Rectal smooth muscle tissue (tissue), 1 donor: ENCODE data around the gene EMCN.
"Not testable (repeated sequence)": the region's sequence is repeated elsewhere in the genome, so short reads cannot be mapped to it uniquely, and the experiment has no call there.

Experiments
- H3K27ac ChIP-seq: one replicate; pipeline ENCODE4 v1.7.0; 2013; ENCODE audit warnings: low read depth, low read length, inconsistent platforms
- H3K27me3 ChIP-seq: one replicate; pipeline ENCODE4 v1.7.0; 2013; ENCODE audit warnings: low read length; ENCODE audit not compliant: control insufficient read depth, insufficient read depth
- H3K36me3 ChIP-seq: one replicate; pipeline ENCODE4 v1.7.0; 2013; ENCODE audit warnings: low read length; ENCODE audit not compliant: control insufficient read depth, insufficient read depth
- H3K4me1 ChIP-seq: one replicate; pipeline ENCODE4 v1.7.0; 2013; ENCODE audit warnings: low read length; ENCODE audit not compliant: control insufficient read depth, insufficient read depth
- H3K4me3 ChIP-seq: one replicate; pipeline ENCODE4 v1.7.0; 2013; ENCODE audit warnings: low read length
- H3K9ac ChIP-seq: one replicate; pipeline ENCODE4 v1.7.0; 2013; ENCODE audit warnings: low read length

Gene EMCN, protein sequence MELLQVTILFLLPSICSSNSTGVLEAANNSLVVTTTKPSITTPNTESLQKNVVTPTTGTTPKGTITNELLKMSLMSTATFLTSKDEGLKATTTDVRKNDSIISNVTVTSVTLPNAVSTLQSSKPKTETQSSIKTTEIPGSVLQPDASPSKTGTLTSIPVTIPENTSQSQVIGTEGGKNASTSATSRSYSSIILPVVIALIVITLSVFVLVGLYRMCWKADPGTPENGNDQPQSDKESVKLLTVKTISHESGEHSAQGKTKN

DNA sequence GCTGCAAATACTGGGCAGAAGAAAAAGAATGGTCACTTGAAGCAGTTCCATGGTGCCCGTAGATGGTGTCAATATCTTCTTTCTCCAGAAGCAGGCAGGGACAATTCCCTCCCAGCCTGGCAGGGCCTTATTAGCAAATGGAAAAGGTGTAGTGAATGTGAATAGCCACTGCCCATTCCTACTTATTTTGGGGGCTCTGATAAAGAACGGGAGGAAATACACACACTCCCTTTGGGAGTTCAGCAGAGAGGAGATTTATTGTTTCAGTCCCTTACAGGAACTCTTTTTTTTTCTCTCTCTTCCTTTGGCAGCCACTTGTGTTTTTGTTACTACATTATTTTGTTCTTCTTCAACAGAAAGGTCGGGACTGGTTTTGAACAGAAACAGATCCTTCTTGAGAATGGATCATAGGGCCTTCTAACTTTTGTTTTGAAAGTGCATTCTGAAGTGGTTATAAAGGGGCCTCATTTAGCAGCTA, at the start of gene EMCN:
EMCN (minus strand) TSS at position 159 of the 478 bp plus-strand sequence; CDS start at position 51, 108 bp downstream.
- Histone ChIP-seq H3K4me1 (no peaks in the 10 kb centered on the region), H3K27me3 (no peaks in the 10 kb centered on the region), H3K9ac (no peak within 1 kb of the TSS), H3K36me3 (no peaks in the 10 kb centered on the region), H3K4me3 (no peak within 1 kb of the TSS), H3K27ac (no peak within 1 kb of the TSS)

- Histone ChIP-seq H3K9ac (no peak overlapping the region), H3K27me3 (no peaks in the 10 kb centered on the region), H3K4me1 (no peaks in the 10 kb centered on the region), H3K36me3 (no peaks in the 10 kb centered on the region), H3K27ac (no peak overlapping the region), H3K4me3 (no peak overlapping the region)
These were observed 48.6 kb upstream of the EMCN start for GRCh38 chr4:100566396-100566795.

DNA sequence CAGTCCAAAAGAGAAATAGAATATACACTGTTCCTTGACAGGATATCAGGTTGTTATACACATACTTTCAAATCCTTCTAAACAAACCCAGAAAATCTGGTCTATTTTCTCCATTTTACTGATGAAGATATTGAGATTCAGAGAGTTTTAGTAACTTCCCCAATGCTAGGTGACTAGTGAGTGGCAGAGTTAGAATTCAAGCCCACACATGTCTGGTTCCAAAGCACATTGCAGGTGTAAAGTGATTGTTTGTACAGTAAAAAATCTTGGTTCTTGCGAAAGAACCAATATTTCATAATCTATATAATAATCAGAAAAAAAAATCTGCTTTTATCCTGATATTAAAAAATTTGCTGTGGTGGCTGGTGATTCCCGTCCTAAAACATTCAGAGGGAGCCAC, 39.5 kb upstream of the EMCN start:
- Histone ChIP-seq H3K4me3 (no peak overlapping the region), H3K27me3 (no peaks in the 10 kb centered on the region), H3K4me1 (no peaks in the 10 kb centered on the region), H3K9ac (no peak overlapping the region), H3K27ac (no peak overlapping the region), H3K36me3 (no peaks in the 10 kb centered on the region)

DNA sequence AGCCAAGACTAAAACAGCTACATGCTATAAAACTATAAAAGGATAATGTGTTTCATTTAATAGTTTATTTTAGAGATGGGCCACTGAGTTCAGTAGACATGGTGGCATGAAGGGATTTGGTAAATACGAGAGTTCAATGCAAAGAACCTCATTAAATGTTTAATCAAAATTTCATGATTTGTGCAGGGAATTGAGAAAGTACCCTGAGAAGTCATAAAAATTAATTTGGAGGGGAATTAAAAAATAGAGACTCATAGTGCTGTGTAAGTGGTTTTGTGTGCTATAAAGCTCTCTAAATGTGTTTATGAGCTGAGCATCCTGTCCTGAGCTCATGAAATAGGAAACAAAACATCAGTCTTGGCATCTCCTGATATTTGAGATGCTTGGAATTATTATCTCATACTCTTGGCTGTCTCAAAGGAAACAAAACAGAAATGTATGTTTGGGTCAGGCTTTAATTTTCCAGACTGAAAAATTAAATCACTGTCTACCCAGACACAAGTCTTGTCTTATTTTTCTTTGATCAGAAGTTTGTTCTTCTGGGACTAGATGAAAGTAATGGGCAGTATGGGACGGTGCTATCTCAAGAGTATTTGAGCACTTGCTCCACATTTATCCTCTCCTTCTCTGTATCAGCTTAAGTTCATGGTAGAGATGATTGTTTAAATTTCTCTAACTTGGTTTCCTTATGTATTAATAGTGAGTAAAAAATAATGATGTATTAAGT, 38.0 kb upstream of the EMCN start:
- Histone ChIP-seq H3K4me1 (no peaks in the 10 kb centered on the region), H3K27ac (no peak overlapping the region)

DNA sequence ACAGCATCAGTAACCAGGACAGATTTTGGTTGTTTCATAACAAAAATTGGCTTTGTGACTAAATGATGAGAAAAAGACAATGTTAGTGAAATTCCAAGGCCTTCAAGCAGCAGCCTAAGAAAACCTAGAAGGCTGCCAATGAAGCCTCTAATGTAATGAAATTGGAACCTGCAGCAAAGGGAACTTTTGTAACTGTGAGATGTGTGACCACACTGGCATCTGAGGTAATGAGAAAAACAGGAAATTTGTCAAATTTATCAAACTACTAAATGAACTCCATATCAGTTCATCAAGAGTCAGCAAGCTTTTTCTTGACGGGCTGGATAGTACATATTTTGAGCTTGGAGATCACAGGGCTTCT, 30.4 kb upstream of the EMCN start:
- H3K4me3 ChIP-seq, result no peak overlapping the region
- H3K27me3 ChIP-seq, result no peaks in the 10 kb centered on the region
- H3K36me3 ChIP-seq, result no peaks in the 10 kb centered on the region
- H3K27ac ChIP-seq, result no peak overlapping the region
- no peak overlapping the region for H3K9ac ChIP-seq
- H3K4me1 ChIP-seq, result no peaks in the 10 kb centered on the region

More for the DNA sequence above, 38.0 kb upstream of the EMCN start:
- Histone ChIP-seq H3K27me3 (no peaks in the 10 kb centered on the region), H3K36me3 (no peaks in the 10 kb centered on the region), H3K4me3 (no peak overlapping the region), H3K9ac (no peak overlapping the region)

DNA sequence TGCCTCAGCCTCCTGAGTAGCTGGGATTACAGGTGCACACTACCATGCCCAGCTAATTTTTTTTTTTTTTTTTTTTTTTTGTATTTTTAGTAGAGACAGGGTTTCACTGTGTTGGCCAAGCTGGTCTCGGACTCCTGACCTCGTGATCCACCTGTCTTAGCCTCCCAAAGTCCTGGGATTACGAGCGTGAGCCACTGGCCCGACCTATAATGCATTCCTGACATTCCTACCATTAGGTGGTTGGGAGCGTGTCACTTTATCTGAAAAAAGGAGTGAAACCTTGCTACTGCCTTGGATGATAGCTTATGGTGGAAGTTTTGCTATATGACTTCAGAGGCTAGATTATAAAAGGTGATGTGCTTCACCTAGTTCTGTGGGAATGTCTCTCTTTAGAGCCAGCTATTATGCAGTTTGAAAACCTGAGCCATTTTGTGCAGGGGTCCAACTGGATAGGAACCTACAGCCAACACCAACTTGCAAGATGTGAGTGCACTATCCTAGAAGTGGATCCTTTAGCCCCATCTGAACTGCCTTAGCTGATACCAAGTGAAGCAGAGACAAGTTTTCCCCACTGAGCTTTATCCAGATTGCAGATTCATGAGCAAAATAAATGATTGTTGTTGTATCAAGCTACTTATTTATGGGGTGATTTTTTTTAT, 29.8 kb upstream of the EMCN start:
- Histone ChIP-seq H3K4me1 (no peaks in the 10 kb centered on the region), H3K27me3 (no peaks in the 10 kb centered on the region), H3K9ac (no peak overlapping the region), H3K36me3 (no peaks in the 10 kb centered on the region), H3K27ac (no peak overlapping the region), H3K4me3 (no peak overlapping the region)

DNA sequence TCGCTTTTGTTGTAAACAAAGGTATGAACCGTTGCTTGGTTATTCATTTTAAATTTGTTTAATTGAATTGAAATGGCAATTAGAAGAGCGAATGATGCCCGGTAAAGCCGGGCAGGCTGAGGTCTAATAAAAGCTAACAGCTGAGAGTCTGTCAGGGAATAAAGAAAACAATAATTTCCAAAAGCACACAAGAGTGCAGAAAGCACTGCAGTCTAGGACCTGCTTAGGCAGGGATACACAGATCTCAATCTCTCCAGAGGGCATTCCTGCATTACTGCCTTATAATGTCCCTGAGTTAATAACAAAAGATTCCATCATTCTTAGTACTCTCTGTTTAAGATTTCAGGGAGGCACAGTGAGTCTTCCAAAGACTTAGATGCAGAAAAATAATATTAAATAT, 27.6 kb upstream of the EMCN start:
- Histone ChIP-seq H3K9ac (no peak overlapping the region), H3K27ac (no peak overlapping the region), H3K36me3 (no peaks in the 10 kb centered on the region), H3K4me1 (no peaks in the 10 kb centered on the region), H3K4me3 (no peak overlapping the region), H3K27me3 (no peaks in the 10 kb centered on the region)

GRCh38 chr4:100540131-100540530, 22.3 kb upstream of the EMCN start:
- H3K4me3 ChIP-seq, result no peak overlapping the region
- no peak overlapping the region for H3K9ac ChIP-seq
- H3K27me3 ChIP-seq, result no peaks in the 10 kb centered on the region
- no peaks in the 10 kb centered on the region for H3K4me1 ChIP-seq
- H3K36me3 ChIP-seq, result no peaks in the 10 kb centered on the region
- no peak overlapping the region for H3K27ac ChIP-seq

DNA sequence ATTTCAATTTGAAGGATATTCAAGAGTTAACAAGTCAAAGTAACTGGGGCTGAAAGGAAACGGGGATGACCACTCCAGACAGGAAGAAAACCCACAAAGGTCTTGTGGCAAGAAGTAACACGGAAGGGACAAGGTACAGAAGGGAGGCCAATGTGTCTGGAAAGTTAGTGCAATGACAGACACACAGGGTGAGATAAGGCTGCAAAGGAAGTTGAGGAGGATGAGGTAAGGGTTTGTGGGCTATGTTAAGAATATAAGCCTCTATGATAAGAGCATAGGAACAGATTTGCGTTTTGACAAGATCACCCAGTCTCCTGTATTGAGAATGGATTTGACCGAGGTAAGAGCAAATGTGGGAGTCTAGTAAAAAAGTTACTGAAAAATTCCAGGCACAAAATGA, 21.9 kb upstream of the EMCN start:
- Histone ChIP-seq H3K9ac (no peak overlapping the region), H3K27ac (no peak overlapping the region), H3K4me3 (no peak overlapping the region), H3K4me1 (no peaks in the 10 kb centered on the region), H3K36me3 (no peaks in the 10 kb centered on the region), H3K27me3 (no peaks in the 10 kb centered on the region)

DNA sequence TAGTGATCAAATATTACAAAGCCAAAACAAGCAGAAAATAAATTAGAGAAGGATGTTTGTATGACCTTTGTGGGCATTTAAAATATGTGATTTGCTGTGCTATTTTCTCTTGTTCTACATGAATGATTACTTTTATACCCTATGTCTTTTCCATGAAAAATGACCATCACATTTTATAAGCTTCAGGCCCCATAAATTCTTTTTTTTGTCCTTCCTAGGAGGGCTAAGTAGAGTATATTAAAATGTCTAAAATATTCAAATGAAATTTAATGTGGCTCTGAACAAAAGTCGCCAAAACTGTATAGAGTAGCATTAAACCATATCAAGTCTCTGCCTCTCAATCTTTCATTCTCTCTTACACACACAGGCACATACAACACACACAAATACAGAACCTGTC, 15.9 kb upstream of the EMCN start:
- no peak overlapping the region for H3K27ac ChIP-seq
- no peak overlapping the region for H3K9ac ChIP-seq
- no peak overlapping the region for H3K4me3 ChIP-seq
- no peaks in the 10 kb centered on the region for H3K27me3 ChIP-seq
- no peaks in the 10 kb centered on the region for H3K4me1 ChIP-seq
- no peaks in the 10 kb centered on the region for H3K36me3 ChIP-seq

DNA sequence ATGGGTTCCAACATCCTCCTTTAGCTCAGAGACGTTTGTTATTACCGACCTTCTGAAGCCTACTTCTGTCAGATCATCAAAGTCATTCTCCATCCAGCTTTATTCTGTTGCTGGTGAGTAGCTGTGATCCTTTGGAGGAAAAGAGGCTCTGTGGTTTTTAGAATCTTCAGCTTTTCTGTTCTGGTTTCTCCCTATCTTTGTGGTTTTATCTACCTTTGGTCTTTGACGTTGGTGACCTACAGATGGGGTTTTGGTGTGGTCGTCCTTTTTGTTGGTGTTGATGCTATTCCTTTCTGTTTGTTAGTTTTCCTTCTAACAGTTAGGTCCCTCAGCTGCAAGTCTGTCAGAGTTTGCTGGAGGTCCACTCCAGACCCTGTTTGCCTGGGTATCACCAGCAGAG, 12.3 kb upstream of the EMCN start:
- H3K4me3 ChIP-seq, H3K36me3 ChIP-seq, H3K9ac ChIP-seq, H3K27me3 ChIP-seq, H3K4me1 ChIP-seq, H3K27ac ChIP-seq: not testable (repeated sequence)

- Histone ChIP-seq H3K4me3 (no peak overlapping the region), H3K27ac (no peak overlapping the region), H3K9ac (no peak overlapping the region), H3K36me3 (no peaks in the 10 kb centered on the region), H3K4me1 (no peaks in the 10 kb centered on the region), H3K27me3 (no peaks in the 10 kb centered on the region)
These were observed 7.9 kb upstream of the EMCN start for GRCh38 chr4:100525686-100526085.
